ENCODE measurements around the gene LRRC8A.
"Not testable (repeated sequence)": the region's sequence is repeated elsewhere in the genome, so short reads cannot be mapped to it uniquely, and the experiment has no call there.

Gene LRRC8A

GRCh38 chr9:128870128-128870940 lies 11.6 kb upstream of the LRRC8A start:
- DNase-seq: no peak

DNA sequence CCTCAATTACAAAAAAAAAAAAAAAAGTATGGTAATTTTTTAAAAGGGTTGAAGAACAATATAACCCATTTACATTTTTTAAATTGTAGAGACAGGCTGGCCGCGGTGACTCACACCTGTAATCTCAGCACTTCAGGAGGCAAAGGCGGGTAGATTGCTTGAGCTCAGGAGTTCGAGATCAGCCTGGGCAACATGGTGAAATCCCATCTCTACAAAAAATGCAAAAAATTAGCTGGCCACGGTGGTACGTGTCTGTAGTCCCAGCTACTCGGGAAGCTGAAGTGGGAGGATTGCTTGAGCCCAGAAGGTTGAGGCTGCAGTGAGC lies 11.0 kb upstream of the LRRC8A start:
- DNase-seq: not testable (repeated sequence)

DNA sequence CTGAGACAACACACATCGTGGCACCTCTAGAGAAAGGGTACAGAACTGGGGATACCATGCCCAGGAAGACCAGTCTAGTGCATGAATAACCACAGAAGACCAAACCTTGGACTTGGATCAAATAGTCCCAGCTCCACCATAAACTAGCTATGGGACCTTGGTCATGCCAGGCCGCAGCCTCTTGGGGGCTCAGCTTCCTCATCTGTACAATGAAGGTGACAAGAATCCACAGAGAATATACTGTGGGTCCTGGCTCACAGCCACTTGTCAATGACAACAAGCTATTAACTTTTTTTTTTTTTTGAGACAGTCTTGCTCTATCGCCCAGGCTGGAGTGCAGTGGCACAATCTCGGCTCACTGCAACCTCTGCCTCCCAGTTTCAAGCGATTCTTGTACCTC lies 4.1 kb upstream of the LRRC8A start:
- DNase-seq: peak; percentile 88

DNA sequence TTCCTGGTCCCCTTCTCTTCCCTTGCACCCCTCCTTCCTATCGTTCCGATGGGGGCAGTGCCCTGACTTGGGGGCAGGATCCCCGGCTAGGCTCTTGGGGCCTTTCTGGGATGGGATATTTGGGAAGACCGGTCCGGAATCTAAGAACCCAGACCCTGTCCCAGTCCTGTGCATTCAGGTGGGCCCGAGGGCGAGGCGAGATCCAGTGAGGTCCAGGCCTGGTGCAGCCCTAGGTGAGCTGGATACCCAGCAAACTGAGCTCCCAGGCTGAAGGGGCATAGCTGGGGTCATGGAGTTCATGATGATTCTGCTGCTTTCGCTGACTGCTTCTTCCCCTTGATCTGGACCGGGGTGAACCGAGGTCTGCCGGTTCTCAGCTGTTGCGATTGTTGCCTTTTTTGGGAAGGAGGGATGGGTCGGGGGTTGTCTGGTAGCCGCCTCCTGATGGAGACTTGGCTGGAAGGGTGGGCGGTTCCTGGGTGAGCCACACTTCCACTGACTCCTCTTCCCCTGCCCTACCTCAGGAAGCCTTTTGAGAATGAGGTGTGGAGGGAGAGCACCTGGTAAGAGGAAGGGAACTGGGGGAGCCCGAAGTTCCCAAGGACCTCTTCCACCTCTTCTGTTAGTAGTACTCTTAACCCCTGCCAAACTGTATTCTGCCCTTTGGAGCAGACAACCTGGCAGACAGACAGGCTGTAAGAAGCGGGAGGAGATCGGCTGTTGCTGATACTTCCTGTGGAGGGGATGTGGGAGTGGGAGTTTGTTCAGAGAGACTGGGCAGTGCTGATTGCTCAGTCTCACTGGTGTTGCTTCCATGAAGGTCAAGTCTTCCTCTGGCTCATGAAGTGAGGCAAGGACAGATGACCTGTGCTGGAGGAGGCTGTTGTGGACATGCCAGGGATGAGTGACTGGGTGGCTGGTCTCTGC lies 1.0 kb downstream of the LRRC8A start:
- DNase-seq: peak; percentile 39

DNA sequence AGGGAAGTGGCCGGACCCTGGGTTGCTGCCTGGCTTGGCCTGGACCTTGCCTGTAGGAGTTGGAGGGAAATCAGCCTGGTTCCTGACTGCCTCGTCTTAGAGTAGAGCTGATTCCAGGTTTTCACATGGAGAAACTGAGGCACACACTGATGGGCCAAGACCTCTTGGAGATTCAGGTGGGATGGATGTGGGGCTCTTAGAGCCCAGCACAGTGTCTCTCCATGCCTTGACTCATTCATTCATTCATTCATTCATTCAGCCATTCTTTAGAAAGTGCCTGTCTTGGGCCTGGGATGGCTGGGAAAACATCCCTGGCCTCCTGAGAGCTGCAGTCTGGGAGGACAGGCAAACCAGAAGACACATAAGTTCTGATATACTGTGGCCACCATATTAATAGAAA lies 2.2 kb downstream of the LRRC8A start:
- no peak for DNase-seq

- no peak for DNase-seq
Observed at GRCh38 chr9:128885376-128885775, 3.4 kb downstream of the LRRC8A start.

DNA sequence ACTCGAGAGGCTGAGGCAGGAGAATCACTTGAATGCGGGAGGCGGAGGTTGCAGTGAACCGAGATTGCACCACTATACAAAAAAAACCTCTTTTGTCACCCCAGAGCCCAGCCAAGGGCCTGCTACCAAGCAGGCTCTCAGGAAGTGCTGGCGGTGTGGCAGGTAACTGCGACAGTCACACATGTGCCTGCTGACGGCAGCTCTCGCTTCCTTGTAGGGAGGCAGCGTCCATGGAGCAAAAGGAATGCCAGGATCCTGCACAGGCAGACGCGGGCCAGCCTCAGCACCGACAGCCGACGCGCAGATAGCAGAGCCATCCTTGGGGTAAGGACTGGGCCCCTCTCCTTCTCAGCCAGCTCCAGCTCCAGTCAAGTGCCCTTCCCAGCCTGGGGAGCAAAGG lies 3.9 kb downstream of the LRRC8A start:
- DNase-seq: no peak

- DNase-seq: peak; percentile 64
Observed at GRCh38 chr9:128886211-128886891, 4.4 kb downstream of the LRRC8A start.

DNA sequence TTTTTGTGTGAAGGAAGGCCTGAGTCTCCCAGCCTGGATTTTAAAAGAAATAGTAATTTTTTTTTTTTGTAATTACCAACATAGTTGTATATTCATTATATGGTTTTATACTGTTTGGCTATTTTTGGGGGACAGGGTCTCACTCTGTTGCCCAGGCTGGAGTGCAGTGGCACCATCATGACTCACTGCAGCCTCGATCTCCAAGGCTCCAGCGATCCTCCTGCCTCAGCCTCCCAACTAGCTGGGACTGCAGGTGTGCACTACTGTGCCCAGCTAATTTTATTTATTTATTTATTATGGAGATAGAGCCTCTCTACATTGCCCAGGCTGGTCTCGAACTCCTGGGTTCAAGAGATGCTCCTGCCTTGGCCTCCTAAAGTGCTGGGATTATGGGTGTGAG lies 5.1 kb downstream of the LRRC8A start:
- DNase-seq: no peak

DNA sequence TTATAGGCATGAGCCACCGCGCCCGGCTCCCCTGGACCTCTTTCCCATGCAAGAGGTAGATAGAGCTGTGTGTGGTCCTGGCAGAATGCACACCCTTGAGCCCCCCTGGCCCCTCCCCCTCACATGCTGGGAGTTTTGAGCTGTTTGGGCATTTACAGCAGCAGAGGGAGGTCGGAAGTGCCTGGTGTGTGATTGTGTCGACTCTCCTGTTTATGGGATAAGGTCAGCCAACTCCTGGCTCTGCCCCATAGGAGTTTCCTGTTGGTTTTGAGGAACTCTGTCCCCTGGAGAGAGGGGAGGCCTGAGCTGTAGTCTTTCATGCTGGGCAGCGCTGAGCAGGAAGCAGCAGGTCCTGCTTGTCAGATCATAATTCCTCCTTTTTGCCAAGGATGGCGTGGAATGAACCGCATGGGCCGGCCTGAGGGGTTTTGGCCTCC lies 6.0 kb downstream of the LRRC8A start:
- no peak for DNase-seq

- no peak for DNase-seq
Observed at GRCh38 chr9:128891321-128892220, 9.6 kb downstream of the LRRC8A start.

- DNase-seq: peak; percentile 88
Observed at GRCh38 chr9:128892221-128892921, 10.4 kb downstream of the LRRC8A start.

- no peak for DNase-seq
Observed at GRCh38 chr9:128893354-128893753, 11.4 kb downstream of the LRRC8A start.

DNA sequence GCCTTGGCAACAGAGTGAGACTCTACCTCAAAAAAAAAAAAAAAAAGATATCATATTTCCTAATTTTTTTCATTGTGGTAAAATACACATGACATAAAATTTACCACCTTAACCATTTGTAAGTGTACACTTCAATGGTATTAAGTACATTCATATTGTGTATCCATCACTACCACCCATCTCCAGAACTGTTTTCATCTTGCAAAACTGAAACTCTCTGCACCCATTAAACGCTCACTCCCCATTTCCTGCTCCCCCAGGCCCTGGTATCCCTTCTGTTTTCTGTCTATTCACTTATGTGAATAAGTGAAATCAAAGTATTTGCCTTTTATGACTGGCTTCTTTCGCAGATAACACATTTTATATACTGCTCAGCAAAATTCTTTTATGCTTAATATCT lies 12.8 kb downstream of the LRRC8A start:
- DNase-seq: no peak

DNA sequence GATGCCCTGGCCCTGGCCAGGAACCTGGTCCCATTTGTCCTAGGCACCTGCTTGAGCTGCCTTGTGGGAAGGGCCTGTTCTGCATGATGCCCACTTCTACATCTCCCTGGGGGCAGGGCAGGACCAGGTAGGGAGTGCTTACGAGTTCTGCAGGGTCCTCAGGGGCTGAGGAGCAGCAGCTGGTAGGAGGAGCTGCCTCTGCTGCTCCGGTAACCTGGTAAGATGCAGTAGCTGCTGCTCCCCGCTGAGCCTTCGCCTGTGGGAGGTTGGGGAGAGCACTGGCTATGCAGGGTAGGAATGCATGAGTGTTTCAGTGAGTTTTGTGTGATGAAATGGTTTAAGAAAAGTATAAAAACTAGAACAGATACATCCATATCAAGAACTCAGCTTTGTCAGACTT lies 13.6 kb downstream of the LRRC8A start:
- no peak for DNase-seq

DNA sequence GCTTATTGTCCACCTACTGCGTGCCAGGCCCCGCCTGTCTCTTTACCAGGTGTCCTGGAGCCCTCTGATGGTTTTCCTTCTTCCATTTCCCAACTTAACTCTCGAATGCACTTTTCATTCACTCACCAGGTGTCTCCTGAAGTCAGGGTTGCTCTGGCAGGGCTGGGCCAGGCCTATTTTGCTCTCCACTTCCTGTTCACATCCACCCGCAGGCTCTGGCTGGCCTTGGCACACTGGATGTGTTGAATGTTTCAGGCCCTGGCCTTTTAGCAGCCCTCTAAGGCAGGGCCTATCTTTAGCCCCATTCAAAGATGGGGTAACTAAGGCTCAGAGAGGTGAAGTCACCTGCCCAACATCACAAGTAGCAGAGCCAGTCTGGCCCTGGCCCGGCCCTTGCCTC lies 16.4 kb downstream of the LRRC8A start:
- DNase-seq: no peak

GRCh38 chr9:128898845-128899565 lies 17.1 kb downstream of the LRRC8A start:
- no peak for DNase-seq

- DNase-seq: peak; percentile 64
Observed at GRCh38 chr9:128899566-128900322, 17.8 kb downstream of the LRRC8A start.

- no peak for DNase-seq
Observed at GRCh38 chr9:128901379-128901778, 19.4 kb downstream of the LRRC8A start.

- no peak for DNase-seq
Observed at GRCh38 chr9:128901822-128902221, 19.9 kb downstream of the LRRC8A start.
